ENCODE data around the gene KLRF2. TPM values are rescaled to one million over a fixed set of nuclear protein-coding genes. Genes with fewer than 3 reads are reported as not detected.

Gene KLRF2
- polyA plus RNA-seq, 3 donors: not detected

DNA sequence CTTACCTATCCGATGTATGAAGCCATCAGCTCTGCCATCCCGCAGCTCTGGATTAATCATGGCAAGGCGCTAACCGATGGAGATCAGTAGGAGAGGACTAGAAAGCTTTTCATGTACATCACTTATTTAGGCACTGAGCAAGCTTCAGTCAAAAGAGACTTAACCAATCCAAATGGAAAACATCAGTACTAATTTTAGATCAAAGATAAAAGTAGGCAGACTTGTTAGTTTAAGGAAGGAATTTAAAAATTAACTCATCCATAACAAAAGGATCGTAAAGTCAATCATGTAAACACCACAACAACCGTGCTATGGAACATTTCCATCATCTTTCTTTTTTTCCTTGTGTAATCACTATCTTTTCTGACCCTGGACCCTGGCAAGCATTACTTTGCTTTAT lies 51.0 kb downstream of the KLRF2 start, which contains the start of gene CLEC2A:
Gene CLEC2A, minus strand, starts transcription at position 101 of the 400 bp plus-strand sequence. Its CDS starts 41 bp downstream, at position 60.
- no peaks in the 10 kb centered on the region for H3K79me2 ChIP-seq (ENCODE audit: insufficient read depth, low read length)
- intact Hi-C loops (cut with micrococcal nuclease): loop anchor here in 1 of 2 donors (5.0 kb wide), 1 partner anchor 180 kb away; no protein-coding TSS in a partner anchor
- H3K27ac ChIP-seq (ENCODE audit: low read depth in 1 of 2, low read length in 2 of 2): no peak within 1 kb of the TSS
- TF ChIP-seq CTCF (IDR thresholded peaks at IDR 0.05): no peak
- H3K27ac Mint-ChIP-seq: no peak within 1 kb of the TSS
- H3K27me3 ChIP-seq (ENCODE audit: control insufficient read depth in 2 of 2, insufficient read depth in 2 of 2, low read length in 2 of 2): no peaks in the 10 kb centered on the region
- peaks cover 0 to 19% of the 10 kb centered on the region in 2 donors for H3K36me3 Mint-ChIP-seq
- no peak for DNase-seq
- no peak within 1 kb of the TSS for H3K4me3 Mint-ChIP-seq
- H3K4me3 ChIP-seq (replicated peaks in 1 of 3; ENCODE audit: low read depth in 2 of 3, low read length in 3 of 3): no peak within 1 kb of the TSS
- H3K4me2 ChIP-seq (replicated peaks; ENCODE audit: extremely low read depth, low read length, poor library complexity, severe bottlenecking): no peak within 1 kb of the TSS
- H4K20me1 ChIP-seq (ENCODE audit: insufficient read depth, low read length): no peaks in the 10 kb centered on the region
- H3K9me3 ChIP-seq (replicated peaks in 1 of 2; ENCODE audit: control insufficient read depth in 1 of 2, insufficient read depth in 1 of 2, low read length in 2 of 2): no peaks in the 10 kb centered on the region
- H3K4me1 Mint-ChIP-seq: peaks cover 22% of the 10 kb centered on the region
- H3K36me3 ChIP-seq (replicated peaks in 1 of 2; ENCODE audit: control insufficient read depth in 1 of 2, insufficient read depth in 2 of 2, low read length in 2 of 2): no peaks in the 10 kb centered on the region
- peaks cover 0 to 4% (median 0%) of the 10 kb centered on the region in 3 donors for H3K27me3 Mint-ChIP-seq (ENCODE audit: low read depth in 3 of 3)
- WGBS (ENCODE audit: insufficient coverage): 100% methylated on average over 2 of the region's 6 CpGs
- H3K4me1 ChIP-seq (ENCODE audit: control insufficient read depth in 1 of 2, insufficient read depth in 2 of 2, low read length in 2 of 2): peaks cover 0 to 18% of the 10 kb centered on the region in 2 donors
- H3K9ac ChIP-seq (ENCODE audit: insufficient read depth, low read length, poor library complexity, severe bottlenecking): no peak within 1 kb of the TSS
- H3K9me3 Mint-ChIP-seq: no peaks in the 10 kb centered on the region
- peak within 1 kb of the TSS; percentile 27 for H2AFZ ChIP-seq (ENCODE audit: insufficient read depth, low read depth, low read length, poor library complexity, severe bottlenecking)

- Histone ChIP-seq H3K27ac (ENCODE audit: low read depth in 1 of 2, low read length in 2 of 2) (no peak overlapping the region), H3K4me1 (ENCODE audit: control insufficient read depth in 1 of 2, insufficient read depth in 2 of 2, low read length in 2 of 2) (peaks cover 0 to 9% of the 10 kb centered on the region in 2 donors), H3K9ac (ENCODE audit: insufficient read depth, low read length, poor library complexity, severe bottlenecking) (no peak overlapping the region), H3K36me3 (replicated peaks in 1 of 2; ENCODE audit: control insufficient read depth in 1 of 2, insufficient read depth in 2 of 2, low read length in 2 of 2) (no peaks in the 10 kb centered on the region), H3K4me2 (replicated peaks; ENCODE audit: extremely low read depth, low read length, poor library complexity, severe bottlenecking) (no peak overlapping the region), H4K20me1 (ENCODE audit: insufficient read depth, low read length) (no peaks in the 10 kb centered on the region), H2AFZ (ENCODE audit: insufficient read depth, low read depth, low read length, poor library complexity, severe bottlenecking) (no peak overlapping the region), H3K9me3 (replicated peaks in 1 of 2; ENCODE audit: control insufficient read depth in 1 of 2, insufficient read depth in 1 of 2, low read length in 2 of 2) (no peaks in the 10 kb centered on the region), H3K4me3 (replicated peaks in 1 of 3; ENCODE audit: low read depth in 2 of 3, low read length in 3 of 3) (no peak overlapping the region), H3K27me3 (ENCODE audit: control insufficient read depth in 2 of 2, insufficient read depth in 2 of 2, low read length in 2 of 2) (no peaks in the 10 kb centered on the region), H3K79me2 (ENCODE audit: insufficient read depth, low read length) (no peaks in the 10 kb centered on the region)
- Mint-ChIP-seq H3K27me3 (ENCODE audit: low read depth in 3 of 3) (peaks cover 0 to 4% (median 0%) of the 10 kb centered on the region in 3 donors), H3K36me3 (peaks cover 0 to 26% of the 10 kb centered on the region in 2 donors), H3K9me3 (no peaks in the 10 kb centered on the region), H3K27ac (no peak overlapping the region), H3K4me3 (no peak overlapping the region), H3K4me1 (peaks cover 15% of the 10 kb centered on the region)
- no peak for DNase-seq
- 40% methylated on average over 1 of the region's 2 CpGs for WGBS (ENCODE audit: insufficient coverage)
- intact Hi-C loops (cut with micrococcal nuclease): loop anchor here in 1 of 2 donors (5.0 kb wide), 1 partner anchor 182 kb away; no protein-coding TSS in a partner anchor
- no peak for TF ChIP-seq CTCF (IDR thresholded peaks at IDR 0.05)
Observed at GRCh38 chr12:9933958-9934357, 52.7 kb downstream of the KLRF2 start.

All from CD14-positive monocyte (primary cell).